Activated naive CD8-positive, alpha-beta T cell treated with anti-CD3 and anti-CD28 coated beads, Interleukin-2, amount 50 U/mL, for 16 hours (primary cell): Measurements from ENCODE around the gene RBMY1J.
"Not testable (repeated sequence)": the region's sequence is repeated elsewhere in the genome, so short reads cannot be mapped to it uniquely, and the experiment has no call there.

ENCODE experiments used
- DNase-seq: peaks from one replicate; pipeline ENCODE4 v3.0.0-alpha.2; 2020; ENCODE audit warnings: low read depth, low spot score

RBMY1J gene

GRCh38 chrY:22403110-22403509 lies at the start of gene RBMY1J:
RBMY1J (plus strand) TSS chrY:22403410; CDS start chrY:22405448, 2,038 bp downstream.
- DNase-seq: not testable (repeated sequence)

- no peak for DNase-seq
Observed at GRCh38 chrY:22367416-22367815, 35.8 kb upstream of the RBMY1J start.

- no peak for DNase-seq
Observed at GRCh38 chrY:22370623-22371022, 32.6 kb upstream of the RBMY1J start.

- DNase-seq: no peak
Observed at GRCh38 chrY:22373494-22373893, 29.7 kb upstream of the RBMY1J start.

- not testable (repeated sequence) for DNase-seq
Observed at GRCh38 chrY:22444718-22445396, 41.6 kb downstream of the RBMY1J start.

GRCh38 chrY:22455522-22455921 lies 52.3 kb downstream of the RBMY1J start:
- DNase-seq: not testable (repeated sequence)

GRCh38 chrY:22461962-22462361 lies 58.8 kb downstream of the RBMY1J start:
- DNase-seq: not testable (repeated sequence)
